ENCODE results near the gene CORIN.

DNA sequence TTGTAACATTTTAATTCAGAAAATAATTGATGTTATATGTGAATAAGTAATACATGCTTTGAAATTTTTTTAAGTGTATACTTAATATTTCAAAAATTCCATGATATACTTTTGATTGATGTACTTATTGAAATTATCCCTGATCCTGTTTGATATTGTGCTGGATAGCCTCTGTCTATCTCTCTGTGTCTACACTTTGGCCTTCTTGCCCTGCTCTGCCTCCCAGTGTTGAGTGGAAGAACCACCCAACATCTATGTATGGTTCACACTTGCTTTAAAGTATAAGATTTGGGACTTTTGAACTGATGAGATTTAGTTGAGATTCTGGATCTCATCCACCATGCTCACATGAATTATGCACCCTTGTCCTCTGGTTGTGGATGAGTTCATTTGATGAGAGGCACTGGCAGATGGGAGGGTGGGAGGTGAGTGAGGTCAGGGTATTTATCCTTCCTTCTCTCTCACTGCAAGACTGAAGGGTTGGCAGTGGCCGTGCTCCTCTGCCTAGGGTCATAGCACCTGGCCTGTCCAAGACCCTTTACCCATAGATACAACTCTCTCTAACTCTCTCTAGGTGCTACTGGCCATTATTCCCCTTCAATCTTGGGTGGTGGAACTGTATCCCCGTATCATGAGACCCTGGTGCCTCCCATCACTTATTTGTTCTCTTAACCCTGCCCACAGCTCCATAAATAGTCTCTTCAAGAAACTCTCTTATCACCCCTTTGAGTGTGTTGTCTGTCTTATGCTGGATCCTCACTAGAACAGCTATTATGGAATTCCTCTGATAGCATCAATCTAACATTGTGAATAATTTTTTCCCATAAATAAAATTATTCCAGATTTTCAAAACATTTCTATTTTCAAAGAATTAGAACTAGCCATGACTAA lies 75.2 kb downstream of the CORIN start:
- TF ChIP-seq, protein P1, sequence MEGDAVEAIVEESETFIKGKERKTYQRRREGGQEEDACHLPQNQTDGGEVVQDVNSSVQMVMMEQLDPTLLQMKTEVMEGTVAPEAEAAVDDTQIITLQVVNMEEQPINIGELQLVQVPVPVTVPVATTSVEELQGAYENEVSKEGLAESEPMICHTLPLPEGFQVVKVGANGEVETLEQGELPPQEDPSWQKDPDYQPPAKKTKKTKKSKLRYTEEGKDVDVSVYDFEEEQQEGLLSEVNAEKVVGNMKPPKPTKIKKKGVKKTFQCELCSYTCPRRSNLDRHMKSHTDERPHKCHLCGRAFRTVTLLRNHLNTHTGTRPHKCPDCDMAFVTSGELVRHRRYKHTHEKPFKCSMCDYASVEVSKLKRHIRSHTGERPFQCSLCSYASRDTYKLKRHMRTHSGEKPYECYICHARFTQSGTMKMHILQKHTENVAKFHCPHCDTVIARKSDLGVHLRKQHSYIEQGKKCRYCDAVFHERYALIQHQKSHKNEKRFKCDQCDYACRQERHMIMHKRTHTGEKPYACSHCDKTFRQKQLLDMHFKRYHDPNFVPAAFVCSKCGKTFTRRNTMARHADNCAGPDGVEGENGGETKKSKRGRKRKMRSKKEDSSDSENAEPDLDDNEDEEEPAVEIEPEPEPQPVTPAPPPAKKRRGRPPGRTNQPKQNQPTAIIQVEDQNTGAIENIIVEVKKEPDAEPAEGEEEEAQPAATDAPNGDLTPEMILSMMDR (conservative IDR thresholded peaks at IDR 0.05; ENCODE audit: low read length): no peak
- no peak for TF ChIP-seq EZH2phosphoT487 (IDR thresholded peaks at IDR 0.05; ENCODE audit: borderline replicate concordance)

Measured in Loucy (cell line).